SU-DHL-6 (cell line): Measurements from ENCODE around the gene KIN.

Experiments used
- H2AFZ ChIP-seq: fragments of 200-600 bp; sonication (generic); 2 replicates; pipeline ENCODE4 v1.6.1; 2014; ENCODE audit warnings: low read depth, mild to moderate bottlenecking, moderate library complexity, mixed read lengths, antibody characterized with exemption, low read length; ENCODE audit not compliant: severe bottlenecking
- H3F3A ChIP-seq: fragments of 200-600 bp; shearing (Covaris generic); 2 replicates; pipeline ENCODE4 v1.6.0; 2016; ENCODE audit warnings: antibody characterized with exemption, mild to moderate bottlenecking; ENCODE audit not compliant: insufficient read depth
- H3K27ac ChIP-seq: fragments of 200-600 bp; sonication (generic); 2 replicates; pipeline ENCODE4 v1.5.1; 2016; ENCODE audit warnings: low read depth, mild to moderate bottlenecking, low read length, moderate library complexity, mixed read lengths
- H3K27me3 ChIP-seq: fragments of 200-600 bp; sonication (generic), shearing (Covaris generic); 2 replicates; pipeline ENCODE4 v1.6.0; 2014; ENCODE audit warnings: mild to moderate bottlenecking, low read length
- H3K36me3 ChIP-seq: fragments of 200-600 bp; sonication (generic); 2 replicates; pipeline ENCODE4 v1.6.1; 2014; ENCODE audit warnings: mild to moderate bottlenecking, low read length, mixed read lengths
- H3K4me2 ChIP-seq: fragments of 300-600, 200-600 bp; shearing (Covaris generic), sonication (generic); 2 replicates; pipeline ENCODE4 v1.6.0; 2014; ENCODE audit warnings: low read length, low read depth, mild to moderate bottlenecking; ENCODE audit not compliant: poor library complexity, severe bottlenecking
- H3K4me3 ChIP-seq: fragments of 200-600 bp; sonication (generic); 2 replicates; pipeline ENCODE4 v1.5.1; 2014; ENCODE audit warnings: antibody characterized with exemption, low read length, mild to moderate bottlenecking, mixed read lengths; ENCODE audit not compliant: insufficient read depth, poor library complexity, severe bottlenecking
- H3K79me2 ChIP-seq: fragments of 200-600 bp; sonication (generic); 2 replicates; pipeline ENCODE4 v1.6.1; 2014; ENCODE audit warnings: mild to moderate bottlenecking, low read length, moderate library complexity; ENCODE audit not compliant: insufficient read depth
- H3K9ac ChIP-seq: fragments of 200-600 bp; sonication (generic); 2 replicates; pipeline ENCODE4 v1.7.0; 2014; ENCODE audit warnings: mild to moderate bottlenecking, low read length
- H3K9me2 ChIP-seq: fragments of 200-600 bp; sonication (generic); replicated peaks from 2 replicates; pipeline ENCODE4 v1.6.1; 2014; ENCODE audit warnings: low read length; ENCODE audit not compliant: insufficient read depth
- H3K9me3 ChIP-seq: fragments of 200-600 bp; sonication (generic); 2 replicates; pipeline ENCODE4 v1.6.1; 2014; ENCODE audit warnings: low read length, mixed read lengths; ENCODE audit not compliant: insufficient read depth
- H4K20me1 ChIP-seq: fragments of 200-600 bp; sonication (generic); 2 replicates; pipeline ENCODE4 v1.6.1; 2014; ENCODE audit warnings: low read depth, mild to moderate bottlenecking, antibody characterized with exemption, low read length, moderate library complexity, mixed read lengths
- CTCF ChIP-seq: fragments of 200-600 bp; sonication (generic); IDR thresholded peaks from one replicate; pipeline ENCODE4 v1.5.1; 2017; ENCODE audit warnings: antibody characterized with exemption, mild to moderate bottlenecking, low read length, moderate library complexity; ENCODE audit not compliant: insufficient read depth, poor library complexity, severe bottlenecking
- EZH2phosphoT487 ChIP-seq: fragments of 200-600 bp; sonication (generic), shearing (Covaris generic); conservative IDR thresholded peaks from 2 replicates; pipeline ENCODE4 v1.6.1; 2018; ENCODE audit warnings: mild to moderate bottlenecking, antibody characterized with exemption, low read length, moderate library complexity, mixed read lengths

Gene KIN

GRCh38 chr10:7756360-7756992, 31.3 kb downstream of the KIN start:
- Histone ChIP-seq H3K36me3 (peaks cover 45% of the 10 kb centered on the region; the same call in 1 of the 2 replicates), H3F3A (no peaks in the 10 kb centered on the region), H3K9me2 (no peaks in the 10 kb centered on the region), H3K9me3 (no peaks in the 10 kb centered on the region), H4K20me1 (no peaks in the 10 kb centered on the region), H3K4me2 (no peak overlapping the region), H3K79me2 (no peaks in the 10 kb centered on the region), H3K27me3 (no peaks in the 10 kb centered on the region), H2AFZ (no peak overlapping the region), H3K4me3 (no peak overlapping the region), H3K9ac (no peak overlapping the region), H3K27ac (no peak overlapping the region)
- TF ChIP-seq CTCF (peak; percentile 62), EZH2phosphoT487 (no peak)

- Histone ChIP-seq H3K9ac (no peak overlapping the region), H3K27me3 (no peaks in the 10 kb centered on the region), H3K4me3 (no peak overlapping the region), H3F3A (no peaks in the 10 kb centered on the region), H3K79me2 (no peaks in the 10 kb centered on the region), H3K9me3 (no peaks in the 10 kb centered on the region), H2AFZ (no peak overlapping the region), H3K27ac (no peak overlapping the region), H3K4me2 (no peak overlapping the region), H4K20me1 (no peaks in the 10 kb centered on the region), H3K36me3 (peaks cover 36% of the 10 kb centered on the region; the same call in 1 of the 2 replicates), H3K9me2 (no peaks in the 10 kb centered on the region)
- no peak for TF ChIP-seq EZH2phosphoT487
- no peak for TF ChIP-seq CTCF
Observed at GRCh38 chr10:7755103-7755502, 32.7 kb downstream of the KIN start.

- H3K9me2 ChIP-seq, result no peaks in the 10 kb centered on the region
- no peaks in the 10 kb centered on the region for H3K79me2 ChIP-seq
- peaks cover 18% of the 10 kb centered on the region; the same call in 1 of the 2 replicates for H3K36me3 ChIP-seq
- no peak overlapping the region for H3K4me3 ChIP-seq
- H4K20me1 ChIP-seq, result no peaks in the 10 kb centered on the region
- H3K9ac ChIP-seq, result no peak overlapping the region
- no peak overlapping the region for H3K4me2 ChIP-seq
- no peaks in the 10 kb centered on the region for H3F3A ChIP-seq
- no peaks in the 10 kb centered on the region for H3K9me3 ChIP-seq
- no peak overlapping the region for H3K27ac ChIP-seq
- H3K27me3 ChIP-seq, result no peaks in the 10 kb centered on the region
- no peak overlapping the region for H2AFZ ChIP-seq
- TF ChIP-seq CTCF (no peak), EZH2phosphoT487 (no peak)
Observed at GRCh38 chr10:7752251-7752650, 35.5 kb downstream of the KIN start.
